Uterus (tissue), 2 donors: ENCODE data around the gene SMPDL3A.

Experiments
- POLR2A ChIP-seq, 2 donors: fragments of 450-650 bp; IDR thresholded peaks; one replicate each; pipeline ENCODE4 v1.6.1; 2016; ENCODE audit warnings: antibody characterized with exemption in 2 of 2, mild to moderate bottlenecking in 1 of 2, moderate library complexity in 1 of 2
- TF ChIP-seq, protein P1 (sequence below), 4 experiments: fragments of 200-600 bp in 2 of 4; fragments of 450-650 bp in 2 of 4; sonication (generic) in 2 of 4; IDR thresholded peaks; one replicate each; pipeline ENCODE4 v1.5.1; 2016 to 2019; ENCODE audit warnings: antibody characterized with exemption in 4 of 4, mild to moderate bottlenecking in 2 of 4, moderate library complexity in 1 of 4

DNA sequence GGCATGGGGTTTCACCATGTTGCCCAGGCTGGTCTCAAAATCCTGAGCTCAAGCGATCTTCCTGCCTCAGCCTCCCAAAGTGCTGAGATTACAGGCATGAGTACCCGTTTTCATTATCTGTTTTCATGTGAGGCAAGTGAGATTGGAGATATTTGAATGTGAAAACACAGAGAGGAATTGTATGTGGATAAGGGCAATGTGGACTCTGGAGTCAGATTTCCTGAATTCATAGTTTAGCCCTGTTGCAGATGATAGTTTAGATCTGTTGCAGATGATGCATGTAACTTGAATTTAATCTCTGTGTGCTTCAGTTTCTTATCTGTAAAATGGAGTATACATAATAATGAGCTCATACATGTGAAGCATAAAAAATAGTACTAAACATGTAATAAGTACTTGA, 3.7 kb downstream of the SMPDL3A start:
- TF ChIP-seq, protein P1, sequence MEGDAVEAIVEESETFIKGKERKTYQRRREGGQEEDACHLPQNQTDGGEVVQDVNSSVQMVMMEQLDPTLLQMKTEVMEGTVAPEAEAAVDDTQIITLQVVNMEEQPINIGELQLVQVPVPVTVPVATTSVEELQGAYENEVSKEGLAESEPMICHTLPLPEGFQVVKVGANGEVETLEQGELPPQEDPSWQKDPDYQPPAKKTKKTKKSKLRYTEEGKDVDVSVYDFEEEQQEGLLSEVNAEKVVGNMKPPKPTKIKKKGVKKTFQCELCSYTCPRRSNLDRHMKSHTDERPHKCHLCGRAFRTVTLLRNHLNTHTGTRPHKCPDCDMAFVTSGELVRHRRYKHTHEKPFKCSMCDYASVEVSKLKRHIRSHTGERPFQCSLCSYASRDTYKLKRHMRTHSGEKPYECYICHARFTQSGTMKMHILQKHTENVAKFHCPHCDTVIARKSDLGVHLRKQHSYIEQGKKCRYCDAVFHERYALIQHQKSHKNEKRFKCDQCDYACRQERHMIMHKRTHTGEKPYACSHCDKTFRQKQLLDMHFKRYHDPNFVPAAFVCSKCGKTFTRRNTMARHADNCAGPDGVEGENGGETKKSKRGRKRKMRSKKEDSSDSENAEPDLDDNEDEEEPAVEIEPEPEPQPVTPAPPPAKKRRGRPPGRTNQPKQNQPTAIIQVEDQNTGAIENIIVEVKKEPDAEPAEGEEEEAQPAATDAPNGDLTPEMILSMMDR (IDR thresholded peaks at IDR 0.05), result no peak
- TF ChIP-seq POLR2A (IDR thresholded peaks at IDR 0.05), result no peak
